ENCODE data around the gene KCND3.

KCND3 gene

GRCh38 chr1:111961016-111961415 lies 28.5 kb downstream of the KCND3 start:
- no peak overlapping the region for H3K4me3 ChIP-seq (ENCODE audit: low read depth, low read length)

- no peak overlapping the region for H3K4me3 ChIP-seq (ENCODE audit: low read depth, low read length)
These were observed 30.0 kb downstream of the KCND3 start for GRCh38 chr1:111959436-111959835.

GRCh38 chr1:111958851-111959250 lies 30.6 kb downstream of the KCND3 start:
- no peak overlapping the region for H3K4me3 ChIP-seq (ENCODE audit: low read depth, low read length)

- H3K4me3 ChIP-seq (ENCODE audit: low read depth, low read length): no peak overlapping the region
These were observed 31.4 kb downstream of the KCND3 start for GRCh38 chr1:111958075-111958474.

- no peak overlapping the region for H3K4me3 ChIP-seq (ENCODE audit: low read depth, low read length)
These were observed 33.2 kb downstream of the KCND3 start for GRCh38 chr1:111956155-111956771.

GRCh38 chr1:111955755-111956154 lies 33.7 kb downstream of the KCND3 start:
- H3K4me3 ChIP-seq (ENCODE audit: low read depth, low read length): no peak overlapping the region

- H3K4me3 ChIP-seq (ENCODE audit: low read depth, low read length): no peak overlapping the region
These were observed 35.7 kb downstream of the KCND3 start for GRCh38 chr1:111953797-111954196.

- H3K4me3 ChIP-seq (ENCODE audit: low read depth, low read length): no peak overlapping the region
These were observed 37.3 kb downstream of the KCND3 start for GRCh38 chr1:111952125-111952657.

- H3K4me3 ChIP-seq (ENCODE audit: low read depth, low read length): no peak overlapping the region
These were observed 41.0 kb downstream of the KCND3 start for GRCh38 chr1:111948209-111949171.

GRCh38 chr1:111943846-111944749 lies 45.4 kb downstream of the KCND3 start:
- no peak overlapping the region for H3K4me3 ChIP-seq (ENCODE audit: low read depth, low read length)

GRCh38 chr1:111943066-111943465 lies 46.4 kb downstream of the KCND3 start:
- no peak overlapping the region for H3K4me3 ChIP-seq (ENCODE audit: low read depth, low read length)

- no peak overlapping the region for H3K4me3 ChIP-seq (ENCODE audit: low read depth, low read length)
These were observed 50.9 kb downstream of the KCND3 start for GRCh38 chr1:111938536-111938935.

GRCh38 chr1:111938123-111938522 lies 51.3 kb downstream of the KCND3 start:
- no peak overlapping the region for H3K4me3 ChIP-seq (ENCODE audit: low read depth, low read length)

GRCh38 chr1:111937147-111937725 lies 52.2 kb downstream of the KCND3 start:
- H3K4me3 ChIP-seq (ENCODE audit: low read depth, low read length): no peak overlapping the region

- H3K4me3 ChIP-seq (ENCODE audit: low read depth, low read length): no peak overlapping the region
These were observed 55.2 kb downstream of the KCND3 start for GRCh38 chr1:111934106-111934852.

- H3K4me3 ChIP-seq (ENCODE audit: low read depth, low read length): no peak overlapping the region
These were observed 59.1 kb downstream of the KCND3 start for GRCh38 chr1:111930356-111930755.

- no peak overlapping the region for H3K4me3 ChIP-seq (ENCODE audit: low read depth, low read length)
These were observed 60.9 kb downstream of the KCND3 start for GRCh38 chr1:111928531-111928930.

GRCh38 chr1:111927652-111928051 lies 61.8 kb downstream of the KCND3 start:
- no peak overlapping the region for H3K4me3 ChIP-seq (ENCODE audit: low read depth, low read length)

- H3K4me3 ChIP-seq (ENCODE audit: low read depth, low read length): no peak overlapping the region
These were observed 64.7 kb downstream of the KCND3 start for GRCh38 chr1:111924786-111925185.

- no peak overlapping the region for H3K4me3 ChIP-seq (ENCODE audit: low read depth, low read length)
These were observed 65.7 kb downstream of the KCND3 start for GRCh38 chr1:111923766-111924165.

Measured in iPS-11a (cell line).